HEK293T (cell line): ENCODE measurements around the gene GRIK4.

Source experiments
- CTCF ChIA-PET: fragments of 350-600 bp; formaldehyde crosslinking; extraction: SDS; loops from one replicate; lab custom pipeline; 2021; ENCODE audit warnings: antibody characterized with exemption, inconsistent platforms; lab: Yijun Ruan, JAX
- POLR2A ChIA-PET: fragments of 350-600 bp; formaldehyde crosslinking; extraction: SDS; loops from one replicate; lab custom pipeline; 2020; ENCODE audit warnings: antibody characterized with exemption, inconsistent platforms; lab: Yijun Ruan, JAX
- DNase-seq: peaks from one replicate; pipeline ENCODE4 v3.0.0; 2012; ENCODE audit warnings: mixed read lengths; ENCODE audit errors: extremely low spot score
- ARNT ChIP-seq: fragments of 450-650 bp; IDR thresholded peaks from 2 replicates; pipeline ENCODE4 v1.6.1; 2017; ENCODE audit warnings: mild to moderate bottlenecking
- BHLHE40 ChIP-seq: fragments of 450-650 bp; IDR thresholded peaks from 2 replicates; pipeline ENCODE4 v1.6.1; 2016; ENCODE audit warnings: mild to moderate bottlenecking, moderate library complexity, borderline replicate concordance
- CTBP1 ChIP-seq: fragments of 450-650 bp; IDR thresholded peaks from 2 replicates; pipeline ENCODE4 v1.6.1; 2016; ENCODE audit warnings: borderline replicate concordance
- ELF4 ChIP-seq: fragments of 450-650 bp; IDR thresholded peaks from 2 replicates; pipeline ENCODE4 v1.6.1; 2017; ENCODE audit warnings: antibody characterized with exemption
- FOXA1 ChIP-seq: fragments of 450-650 bp; IDR thresholded peaks from 2 replicates; pipeline ENCODE4 v1.6.1; 2016; ENCODE audit warnings: mild to moderate bottlenecking
- FOXK2 ChIP-seq: fragments of 450-650 bp; IDR thresholded peaks from 2 replicates; pipeline ENCODE4 v1.6.1; 2016; ENCODE audit warnings: mild to moderate bottlenecking
- FOXM1 ChIP-seq: fragments of 450-650 bp; IDR thresholded peaks from 2 replicates; pipeline ENCODE4 v1.6.1; 2017; ENCODE audit warnings: mild to moderate bottlenecking, borderline replicate concordance
- HDGF ChIP-seq: fragments of 450-650 bp; IDR thresholded peaks from 2 replicates; pipeline ENCODE4 v1.6.1; 2017; ENCODE audit warnings: antibody characterized with exemption, borderline replicate concordance
- L3MBTL2 ChIP-seq: fragments of 450-650 bp; conservative IDR thresholded peaks from 2 replicates; pipeline ENCODE4 v1.6.1; 2016; ENCODE audit warnings: mild to moderate bottlenecking
- LEF1 ChIP-seq: fragments of 450-650 bp; IDR thresholded peaks from 2 replicates; pipeline ENCODE4 v1.6.1; 2017; ENCODE audit warnings: mild to moderate bottlenecking, borderline replicate concordance
- NFRKB ChIP-seq: fragments of 450-650 bp; IDR thresholded peaks from 2 replicates; pipeline ENCODE4 v1.6.1; 2016; ENCODE audit warnings: mild to moderate bottlenecking, moderate library complexity
- PKNOX1 ChIP-seq: fragments of 450-650 bp; IDR thresholded peaks from 2 replicates; pipeline ENCODE4 v1.6.1; 2016
- SP1 ChIP-seq: fragments of 450-650 bp; IDR thresholded peaks from 2 replicates; pipeline ENCODE4 v1.6.1; 2017
- SUZ12 ChIP-seq: fragments of 450-650 bp; IDR thresholded peaks from 2 replicates; pipeline ENCODE4 v1.6.1; 2016; ENCODE audit warnings: mild to moderate bottlenecking
- TARDBP ChIP-seq: fragments of 450-650 bp; IDR thresholded peaks from 2 replicates; pipeline ENCODE4 v1.6.1; 2016
- ZNF384 ChIP-seq: fragments of 450-650 bp; IDR thresholded peaks from 2 replicates; pipeline ENCODE4 v1.6.1; 2016

The GRIK4 gene

GRCh38 chr11:120554766-120555432 is 43.4 kb downstream of the GRIK4 start:
- TF ChIP-seq SUZ12 (no peak), BHLHE40 (no peak), SP1 (no peak), FOXM1 (no peak), HDGF (no peak), CTBP1 (no peak), LEF1 (no peak)
- ChIA-PET POLR2A (no interaction called here), CTCF (no interaction called here)
- no peak for DNase-seq

DNA sequence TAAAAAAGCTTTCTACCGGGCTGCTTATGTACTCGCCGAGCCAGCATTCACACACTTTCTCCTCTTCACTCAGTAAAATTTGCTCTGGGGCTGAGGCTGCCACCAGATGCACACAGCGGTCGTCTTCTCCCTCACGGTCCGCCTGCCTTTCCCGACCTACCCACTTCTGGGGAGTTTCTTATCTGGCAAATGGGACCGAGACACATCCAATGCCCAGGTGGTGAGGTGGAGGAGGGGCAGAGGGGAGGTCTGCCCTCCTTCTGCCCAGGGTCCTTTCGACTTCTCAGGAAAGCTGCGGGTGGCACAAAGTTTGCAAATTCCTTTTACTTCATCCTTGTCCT is 43.9 kb downstream of the GRIK4 start:
- CTCF ChIA-PET: no interaction called here
- POLR2A ChIA-PET: no interaction called here
- TF ChIP-seq CTBP1 (no peak), TARDBP (no peak), FOXA1 (no peak), SP1 (no peak), ELF4 (no peak), BHLHE40 (no peak), ZNF384 (no peak), FOXK2 (no peak), HDGF (no peak), L3MBTL2 (no peak), LEF1 (no peak), NFRKB (no peak), ARNT (no peak)
- DNase-seq: no peak

DNA sequence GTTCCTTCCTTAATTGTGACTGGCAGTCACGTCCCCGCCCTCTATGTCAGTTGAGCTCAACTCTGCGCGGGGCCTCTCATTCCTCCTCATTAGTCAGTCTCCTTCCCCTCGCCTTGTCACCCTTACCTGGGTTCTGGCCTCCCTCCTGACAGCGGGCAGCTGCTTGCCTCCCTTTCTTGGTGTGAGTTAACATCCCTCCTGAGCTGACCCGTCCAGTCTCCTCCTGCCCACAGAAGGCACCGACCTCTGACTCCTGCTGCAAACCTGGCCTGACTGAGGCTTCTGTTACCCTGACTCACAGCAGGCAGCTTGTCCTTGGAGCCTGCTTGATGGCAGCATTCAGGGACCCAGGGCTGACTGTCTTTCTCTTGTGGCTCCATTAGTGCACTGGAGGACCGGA is 45.2 kb downstream of the GRIK4 start:
- TF ChIP-seq FOXK2: no peak
- no peak for TF ChIP-seq PKNOX1
- TF ChIP-seq NFRKB: no peak
- TF ChIP-seq BHLHE40: no peak
- TF ChIP-seq ARNT: no peak
- TF ChIP-seq SUZ12: no peak
- TF ChIP-seq L3MBTL2: no peak
- ChIA-PET CTCF (no interaction called here), POLR2A (no interaction called here)
- DNase-seq: no peak

GRCh38 chr11:120558744-120559431 is 47.3 kb downstream of the GRIK4 start:
- POLR2A ChIA-PET: interaction anchor here (1.2 to 1.3 kb wide), 2 partner anchors 12 to 80 kb away, joined by 3 to 4 read pairs; no protein-coding TSS in a partner anchor
- CTCF ChIA-PET: no interaction called here
- TF ChIP-seq SUZ12 (no peak), ZNF384 (no peak), ELF4 (no peak), BHLHE40 (no peak), PKNOX1 (no peak), LEF1 (no peak), L3MBTL2 (no peak)
- no peak for DNase-seq

GRCh38 chr11:120561286-120561685 is 49.7 kb downstream of the GRIK4 start:
- ChIA-PET CTCF (no interaction called here), POLR2A (no interaction called here)
- DNase-seq: no peak
- no peak for TF ChIP-seq FOXA1
- no peak for TF ChIP-seq PKNOX1
- TF ChIP-seq L3MBTL2: no peak
- TF ChIP-seq SUZ12: no peak
- no peak for TF ChIP-seq TARDBP
- no peak for TF ChIP-seq FOXM1
- no peak for TF ChIP-seq NFRKB
- no peak for TF ChIP-seq SP1
- TF ChIP-seq HDGF: no peak
- TF ChIP-seq FOXK2: no peak
- no peak for TF ChIP-seq BHLHE40
- TF ChIP-seq CTBP1: no peak
- no peak for TF ChIP-seq ELF4
- TF ChIP-seq ARNT: no peak

GRCh38 chr11:120562806-120563425 is 51.4 kb downstream of the GRIK4 start:
- POLR2A ChIA-PET: no interaction called here
- CTCF ChIA-PET: interaction anchor here (1.2 kb wide), 1 partner anchor 122 kb away, joined by 5 read pairs; no protein-coding TSS in a partner anchor
- no peak for TF ChIP-seq HDGF
- no peak for TF ChIP-seq NFRKB
- TF ChIP-seq CTBP1: no peak
- no peak for TF ChIP-seq FOXM1
- no peak for TF ChIP-seq BHLHE40
- no peak for DNase-seq
